GM21447 (cell line): ENCODE data around the gene PRH1.

Experiments
- ATAC-seq: cut with Tn5 transposase; IDR thresholded peaks from one replicate; pipeline ENCODE4 v1.9.1; 2021; ENCODE audit not compliant: unreplicated experiment

Gene PRH1

DNA sequence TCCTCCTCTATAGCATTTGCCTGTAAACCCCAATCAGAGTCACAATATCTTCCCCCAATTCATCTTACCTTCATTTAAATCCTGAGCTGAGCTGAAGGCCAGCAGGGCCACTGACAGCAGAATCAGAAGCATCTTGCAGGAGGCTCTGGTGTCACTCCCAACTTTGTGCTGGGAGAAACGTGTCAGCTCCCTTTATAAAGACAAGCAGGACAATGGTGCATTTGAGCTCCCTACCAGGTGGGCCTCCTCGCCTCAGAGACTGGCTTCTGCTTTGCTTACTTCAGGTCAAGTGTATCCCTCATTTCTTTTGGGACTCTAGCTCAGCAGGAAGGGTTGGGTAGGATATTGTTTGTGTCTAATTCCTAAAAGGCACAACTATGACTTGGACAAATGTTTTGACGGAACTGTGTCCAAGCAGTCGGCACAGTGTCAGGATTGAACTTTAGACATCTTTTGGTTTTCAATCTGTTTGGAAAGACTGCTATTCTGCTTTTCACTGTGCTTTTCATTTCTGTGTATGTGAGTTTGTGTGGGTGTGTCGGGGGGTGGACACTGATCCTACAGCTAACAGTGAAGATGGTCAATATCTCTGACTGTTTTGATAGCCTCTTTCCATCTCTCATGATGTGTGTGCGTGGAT lies at the start of gene PRH1:
TSS of gene PRH1 (minus strand) at position 170 of the 640 bp plus-strand sequence. CDS start at position 132, 38 bp downstream.
- no peak for ATAC-seq

DNA sequence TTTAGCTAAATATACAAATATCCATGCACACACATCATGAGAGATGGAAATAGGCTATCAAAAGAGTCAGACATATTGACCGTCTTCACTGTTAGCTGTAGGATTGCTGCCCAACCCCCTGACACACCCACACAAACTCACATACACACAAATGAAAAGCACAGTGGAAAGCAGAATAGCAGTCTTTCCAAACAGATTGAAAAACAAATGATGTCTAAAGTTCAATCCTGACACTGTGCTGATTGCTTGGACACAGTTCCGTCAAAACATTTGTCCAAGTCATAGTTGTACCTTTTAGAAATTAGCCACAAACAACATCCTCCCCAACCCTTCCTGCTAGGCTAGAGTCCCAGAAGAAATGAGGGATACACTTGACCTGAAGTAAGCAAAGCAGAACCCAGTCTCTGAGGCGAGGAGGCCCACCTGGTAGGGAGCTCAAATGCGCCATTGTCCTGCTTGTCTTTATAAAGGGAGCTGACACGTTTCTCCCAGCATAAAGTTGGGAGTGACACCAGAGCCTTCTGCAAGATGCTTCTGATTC lies 44.8 kb upstream of the PRH1 start, which contains the start of gene PRH2:
TSS of gene PRH2 (plus strand) at position 491 of the 541 bp plus-strand sequence. CDS start at position 529, 38 bp downstream.
- ATAC-seq = no peak

DNA sequence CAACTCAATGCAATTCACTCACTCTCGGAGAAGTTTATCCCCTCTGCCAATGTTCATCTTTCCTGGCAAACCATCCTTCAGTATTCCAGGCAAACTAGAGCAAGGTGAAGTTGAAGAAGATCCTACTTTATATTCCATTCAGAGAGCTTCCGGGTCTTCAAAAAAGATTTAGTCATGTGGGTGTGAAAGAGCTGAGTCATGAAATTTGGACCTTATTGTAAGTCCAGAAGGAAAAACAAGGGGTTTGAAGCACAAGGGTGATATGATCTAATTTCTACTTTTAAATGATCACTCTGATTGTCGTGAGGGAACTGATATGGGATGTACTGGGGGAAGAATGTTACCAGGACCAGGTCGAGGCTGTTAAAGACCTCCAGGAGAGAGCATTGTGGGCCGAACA lies 42.2 kb upstream of the PRH1 start:
- ATAC-seq = no peak

DNA sequence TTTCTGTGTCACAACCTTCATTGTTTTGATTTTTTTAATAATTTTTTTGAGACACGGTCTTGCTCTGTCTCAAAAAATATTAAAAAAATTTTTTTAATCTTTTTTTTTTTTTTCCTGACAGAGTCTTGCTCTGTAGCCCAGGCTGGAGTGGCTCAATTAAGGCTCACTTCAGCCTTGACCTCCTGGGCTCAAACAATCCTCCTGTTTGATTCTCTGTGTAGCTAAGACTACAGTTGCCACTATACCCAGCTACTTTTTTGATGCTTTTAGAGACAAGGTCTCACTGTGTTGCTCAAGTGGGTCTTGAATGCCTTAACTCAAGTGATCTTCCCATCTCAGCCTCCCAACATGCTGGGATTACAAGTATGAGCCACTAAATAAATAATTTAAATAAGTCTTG lies 35.8 kb upstream of the PRH1 start:
- ATAC-seq = no peak

- ATAC-seq = no peak
These were observed 26.3 kb upstream of the PRH1 start for GRCh38 chr12:10910380-10910779.

DNA sequence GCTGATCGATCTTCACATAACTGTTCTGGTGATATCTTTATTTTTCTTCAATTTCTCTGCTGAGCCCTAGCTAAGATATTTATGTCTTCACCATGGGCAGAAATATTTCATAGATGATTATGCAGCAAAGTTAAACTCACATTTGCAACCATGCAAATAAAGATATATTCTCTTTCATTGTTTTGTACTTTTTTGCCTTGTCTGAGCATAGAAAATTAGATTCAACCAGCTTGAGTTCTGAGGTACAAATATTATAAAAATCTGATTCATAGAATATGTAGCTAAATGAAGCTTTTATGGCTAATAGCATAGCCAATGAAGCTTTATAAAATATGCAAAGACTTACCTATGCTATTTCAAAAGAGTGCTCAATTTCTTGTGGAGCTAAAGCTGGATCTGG lies 25.4 kb upstream of the PRH1 start, which contains the start of gene TAS2R13:
TSS of gene TAS2R13 (minus strand) at position 101 of the 400 bp plus-strand sequence. CDS start 264 bp downstream, outside the sequence.
- no peak for ATAC-seq

DNA sequence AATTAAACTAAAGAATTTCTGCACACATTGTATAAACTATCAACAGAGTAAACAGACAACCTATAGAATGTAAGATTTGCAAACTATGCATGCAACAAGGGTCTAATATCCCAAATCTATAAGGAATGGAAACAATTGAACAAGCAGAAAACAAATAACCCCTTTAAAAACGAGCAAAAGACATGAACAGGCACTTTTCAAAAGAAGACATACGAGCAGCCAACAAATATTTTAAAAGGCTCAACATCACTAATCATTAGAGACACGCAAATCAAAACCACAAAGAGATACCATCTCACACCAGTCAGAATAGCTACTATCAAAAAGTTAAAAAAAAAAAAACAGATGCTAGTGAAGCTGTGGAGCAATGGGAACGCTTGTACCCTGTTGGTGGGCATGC lies 20.6 kb upstream of the PRH1 start:
- no peak for ATAC-seq

DNA sequence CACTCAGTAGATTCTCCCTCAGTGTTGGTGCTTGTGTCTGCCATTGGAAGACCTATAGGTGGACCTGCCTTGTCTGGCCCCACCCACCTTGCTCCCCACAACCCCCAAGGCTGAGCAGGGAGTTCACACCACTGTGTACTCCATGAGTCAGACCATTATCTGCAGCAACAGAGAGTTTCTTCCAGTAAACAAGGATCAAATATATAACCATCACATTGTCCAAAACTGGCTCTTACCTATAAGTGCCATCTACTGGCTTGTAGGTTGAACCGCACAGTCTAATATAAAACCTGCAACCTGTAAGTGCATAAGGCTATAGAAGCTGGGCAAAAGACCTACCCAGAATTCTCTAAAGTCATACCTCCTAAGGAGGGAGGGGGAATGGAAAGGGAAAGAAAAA lies 17.4 kb upstream of the PRH1 start:
- ATAC-seq = no peak

DNA sequence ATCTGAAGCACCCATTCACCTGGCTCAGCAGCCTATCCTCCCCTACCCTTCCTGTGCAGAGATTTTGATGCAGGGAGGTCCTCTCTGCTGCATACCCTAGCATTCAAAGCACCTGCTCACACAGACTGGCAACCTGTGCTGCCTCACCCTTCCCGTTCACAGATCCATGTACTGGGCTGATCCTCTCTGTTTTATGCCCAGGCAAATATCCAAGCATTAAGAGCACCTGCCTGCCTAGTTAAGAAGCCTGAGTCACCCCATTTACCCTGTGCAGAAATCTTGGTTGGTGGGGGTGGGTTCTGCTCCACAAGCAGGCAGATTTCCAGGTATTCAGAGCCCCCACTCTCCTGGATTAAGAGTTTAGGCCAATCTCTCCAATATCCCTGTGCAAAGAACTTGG lies 16.9 kb upstream of the PRH1 start:
- no peak for ATAC-seq

DNA sequence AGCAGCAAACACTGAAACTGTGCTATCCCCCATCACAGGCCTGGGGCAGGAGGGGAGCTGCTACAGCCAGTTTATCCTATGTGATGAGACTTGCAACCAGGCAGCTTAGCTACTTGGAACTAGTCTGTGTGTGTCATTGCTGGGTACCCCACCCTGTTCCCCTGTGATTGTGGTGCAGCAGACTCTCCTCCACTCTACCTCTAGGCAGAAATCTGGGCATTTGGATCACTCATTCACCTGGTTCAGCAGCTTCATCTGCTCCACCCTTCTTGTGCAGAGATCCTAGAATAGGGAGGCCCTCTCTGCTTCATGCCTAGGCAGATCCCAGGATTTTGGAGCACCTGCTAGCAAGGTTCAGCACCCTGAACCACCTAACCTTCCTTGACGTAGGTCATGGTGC lies 16.5 kb upstream of the PRH1 start:
- no peak for ATAC-seq

DNA sequence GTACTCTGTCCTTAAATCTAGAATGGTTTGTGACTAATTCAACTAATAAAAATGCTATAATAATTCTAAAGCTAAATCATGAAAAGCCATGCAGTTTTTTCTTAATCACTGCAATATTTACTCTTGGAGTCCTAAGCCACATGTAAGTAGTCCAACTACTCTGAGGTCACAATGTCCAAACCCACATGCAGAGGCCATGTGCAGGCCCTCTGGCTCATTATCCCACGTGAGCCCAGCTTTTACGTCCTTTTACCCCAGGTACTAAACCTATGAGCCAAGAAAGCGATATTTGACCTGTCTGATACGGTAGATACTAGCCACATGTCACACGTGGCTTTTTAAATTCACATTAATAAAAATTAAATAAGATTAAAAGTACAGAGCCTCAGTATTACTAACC lies 12.8 kb upstream of the PRH1 start:
- ATAC-seq = no peak

DNA sequence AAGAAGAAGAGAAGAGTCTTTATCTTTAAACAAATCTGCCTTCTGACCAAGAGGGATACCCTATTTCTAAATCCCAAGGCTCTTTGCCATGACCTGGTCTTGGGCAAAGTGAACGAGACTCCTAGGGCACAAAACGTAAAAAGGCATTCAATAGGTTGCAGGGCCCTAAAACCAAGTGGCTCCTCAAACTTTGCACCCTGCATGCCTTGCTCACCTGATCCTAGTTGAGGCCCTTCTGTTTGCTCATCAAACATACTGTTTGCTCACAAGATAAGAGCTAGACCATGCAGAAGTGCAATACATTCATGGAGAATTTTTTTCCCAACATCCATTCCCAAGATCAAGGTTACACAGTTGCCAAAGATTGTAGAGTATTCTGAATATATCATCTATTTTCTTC lies 7.9 kb upstream of the PRH1 start:
- ATAC-seq = no peak

DNA sequence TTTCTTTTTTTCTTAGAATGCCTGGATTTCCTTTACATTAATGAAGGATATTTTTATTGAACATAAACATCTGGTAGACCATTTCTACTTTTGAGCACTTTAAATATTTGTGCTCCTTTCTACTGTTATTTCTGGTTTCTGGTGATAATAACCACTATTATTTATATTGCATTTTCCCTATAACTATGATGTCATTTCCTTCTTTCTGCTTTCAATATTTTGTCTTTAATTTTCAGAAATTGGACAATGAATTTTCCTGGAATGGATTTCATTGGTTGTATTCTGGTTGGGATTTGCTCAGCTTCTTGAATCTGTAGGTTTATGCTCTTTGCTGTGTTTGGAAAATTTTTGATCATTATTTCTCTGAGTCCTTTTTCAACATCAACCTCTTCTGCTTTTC lies 5.2 kb upstream of the PRH1 start:
- ATAC-seq = no peak

DNA sequence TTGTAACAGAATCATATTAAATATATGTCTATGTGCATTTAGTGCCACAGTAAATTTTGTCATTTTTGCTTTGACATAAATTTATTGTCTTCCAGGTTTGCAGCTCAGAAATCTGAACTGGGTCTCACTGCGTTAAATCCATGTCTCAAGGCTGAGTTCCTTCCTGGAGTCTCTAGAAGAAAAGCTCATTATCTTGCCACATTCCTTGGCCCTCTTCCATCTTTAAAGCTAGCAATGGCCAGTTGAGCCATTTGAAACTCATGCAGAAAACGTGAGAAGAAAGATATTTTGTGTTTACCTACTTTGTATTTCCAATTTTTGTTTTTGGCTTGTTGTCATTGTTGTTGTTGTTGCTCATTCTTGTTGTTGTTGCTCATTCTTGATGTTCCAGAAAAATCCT lies 10.7 kb downstream of the PRH1 start:
- ATAC-seq = no peak

DNA sequence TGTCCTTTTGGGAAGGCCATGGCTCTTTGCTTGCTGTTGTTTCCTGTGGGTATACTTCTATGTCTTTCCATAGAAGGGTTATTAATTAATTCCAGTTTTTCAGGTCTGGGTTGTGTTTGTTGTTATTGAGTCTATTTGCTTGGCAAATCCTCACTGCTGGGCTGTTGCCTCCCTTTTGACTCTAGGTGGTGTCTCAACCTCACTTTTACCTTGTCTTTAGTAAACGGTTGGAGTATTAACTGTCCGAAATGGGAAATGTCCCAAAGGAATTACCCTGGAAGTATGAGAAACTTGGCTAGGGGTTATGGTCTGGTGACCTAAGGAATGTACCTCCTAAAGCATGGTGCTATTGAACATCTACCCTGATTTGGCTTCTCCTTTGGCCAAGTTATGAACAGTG lies 16.7 kb downstream of the PRH1 start:
- no peak for ATAC-seq

- ATAC-seq = no peak
These were observed 20.4 kb downstream of the PRH1 start for GRCh38 chr12:10863512-10864218.

DNA sequence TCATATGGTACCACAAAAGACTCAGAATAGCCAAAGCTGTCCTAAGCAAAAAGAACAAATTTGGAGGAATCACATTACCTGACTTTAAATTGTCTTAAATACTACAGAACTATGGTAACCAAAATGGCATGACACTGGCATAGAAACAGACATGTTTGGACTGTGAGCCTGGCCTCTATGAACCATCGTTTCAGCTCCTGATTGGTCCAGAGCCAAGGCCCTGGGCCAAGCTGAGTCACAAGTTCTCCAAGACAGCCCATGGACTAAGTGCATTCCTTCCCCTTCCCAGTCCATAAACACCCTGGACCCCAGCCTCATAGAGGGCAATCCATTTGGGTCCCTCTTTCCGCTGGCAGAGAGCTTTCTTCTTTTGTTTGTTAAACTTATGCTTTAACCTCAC lies 22.7 kb downstream of the PRH1 start:
- ATAC-seq = no peak

- no peak for ATAC-seq
These were observed 28.2 kb downstream of the PRH1 start for GRCh38 chr12:10855807-10856206.

DNA sequence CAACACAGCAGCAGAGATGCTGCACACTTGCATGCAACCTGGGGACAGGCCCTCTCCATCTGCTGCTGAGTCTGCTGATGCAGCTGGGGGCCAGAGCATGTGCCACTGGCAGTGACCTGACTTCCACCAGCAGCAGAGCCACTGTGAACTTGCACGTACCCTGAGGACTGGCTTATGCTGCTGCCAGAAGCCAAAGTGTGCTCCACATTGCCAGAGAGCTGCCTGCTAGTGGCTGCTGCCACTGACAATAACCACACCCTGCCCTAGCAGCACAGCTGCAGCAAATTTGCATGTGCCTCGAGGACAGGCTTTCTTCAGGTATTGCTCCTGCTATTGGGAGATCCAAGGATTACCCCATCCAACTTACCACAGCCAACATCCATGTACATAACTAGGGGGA lies 30.3 kb downstream of the PRH1 start:
- ATAC-seq = no peak

GRCh38 chr12:10851243-10851858 lies 32.7 kb downstream of the PRH1 start:
- ATAC-seq = no peak

GRCh38 chr12:10849425-10849878 lies 34.6 kb downstream of the PRH1 start, which contains the start of gene PRR4:
TSS of gene PRR4 (minus strand) at chr12:10849475. CDS start at chr12:10849437, 38 bp downstream.
- no peak for ATAC-seq

DNA sequence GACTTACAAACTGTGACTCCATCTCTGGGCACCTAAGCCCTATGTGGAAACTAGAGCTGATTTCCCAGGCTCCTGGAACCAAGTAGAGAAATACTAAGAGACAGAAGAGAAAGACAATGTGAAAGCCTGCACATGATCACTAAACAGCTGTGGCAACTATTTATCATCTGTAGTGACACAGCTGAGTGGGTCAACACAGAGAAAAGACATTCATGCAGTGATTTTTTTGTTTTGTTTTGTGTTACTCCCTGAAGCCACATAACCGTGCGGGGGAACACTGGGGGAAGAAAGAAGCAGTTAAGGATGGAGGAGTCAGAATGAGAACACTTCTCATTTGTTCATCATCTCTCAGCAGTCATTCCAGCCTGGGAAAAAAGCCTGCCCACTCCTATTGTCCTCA lies 36.3 kb downstream of the PRH1 start:
- no peak for ATAC-seq
